Kidney glomerular epithelial cell (primary cell): ENCODE measurements around the gene SSBP4.

ENCODE experiments used
- DNase-seq: peaks from one replicate; lab custom pipeline; 2025; lab: John Stamatoyannopoulos, UW

Gene SSBP4

GRCh38 chr19:18433735-18434398, 14.7 kb downstream of the SSBP4 start:
- no peak for DNase-seq

GRCh38 chr19:18434411-18435175, 15.4 kb downstream of the SSBP4 start:
- no peak for DNase-seq

- no peak for DNase-seq
Observed at GRCh38 chr19:18435178-18435841, 16.1 kb downstream of the SSBP4 start.

- DNase-seq: no peak
Observed at GRCh38 chr19:18435842-18436670, 16.9 kb downstream of the SSBP4 start.

- DNase-seq: peak; percentile 54
Observed at GRCh38 chr19:18436671-18437490, 17.7 kb downstream of the SSBP4 start.

- DNase-seq: peak; percentile 30
Observed at GRCh38 chr19:18437491-18438330, 18.5 kb downstream of the SSBP4 start, which contains the start of gene ISYNA1. Gene ISYNA1, minus strand, starts transcription at chr19:18438133. Its CDS starts 154 bp downstream, at chr19:18437979.

- no peak for DNase-seq
Observed at GRCh38 chr19:18438331-18439024, 19.3 kb downstream of the SSBP4 start.

- no peak for DNase-seq
Observed at GRCh38 chr19:18439025-18439909, 20.1 kb downstream of the SSBP4 start.

- DNase-seq: no peak
Observed at GRCh38 chr19:18439910-18440237, 20.7 kb downstream of the SSBP4 start.

GRCh38 chr19:18440415-18440877, 21.2 kb downstream of the SSBP4 start:
- no peak for DNase-seq

GRCh38 chr19:18440936-18441803, 22.0 kb downstream of the SSBP4 start:
- DNase-seq: no peak

- no peak for DNase-seq
Observed at GRCh38 chr19:18441804-18442788, 22.9 kb downstream of the SSBP4 start.

GRCh38 chr19:18442941-18443340, 23.7 kb downstream of the SSBP4 start:
- DNase-seq: no peak

- no peak for DNase-seq
Observed at GRCh38 chr19:18443406-18443805, 24.2 kb downstream of the SSBP4 start.

- no peak for DNase-seq
Observed at GRCh38 chr19:18443831-18444230, 24.6 kb downstream of the SSBP4 start.

GRCh38 chr19:18444513-18444912, 25.3 kb downstream of the SSBP4 start:
- DNase-seq: no peak
